Measurements from ENCODE around the gene LLGL2.

DNA sequence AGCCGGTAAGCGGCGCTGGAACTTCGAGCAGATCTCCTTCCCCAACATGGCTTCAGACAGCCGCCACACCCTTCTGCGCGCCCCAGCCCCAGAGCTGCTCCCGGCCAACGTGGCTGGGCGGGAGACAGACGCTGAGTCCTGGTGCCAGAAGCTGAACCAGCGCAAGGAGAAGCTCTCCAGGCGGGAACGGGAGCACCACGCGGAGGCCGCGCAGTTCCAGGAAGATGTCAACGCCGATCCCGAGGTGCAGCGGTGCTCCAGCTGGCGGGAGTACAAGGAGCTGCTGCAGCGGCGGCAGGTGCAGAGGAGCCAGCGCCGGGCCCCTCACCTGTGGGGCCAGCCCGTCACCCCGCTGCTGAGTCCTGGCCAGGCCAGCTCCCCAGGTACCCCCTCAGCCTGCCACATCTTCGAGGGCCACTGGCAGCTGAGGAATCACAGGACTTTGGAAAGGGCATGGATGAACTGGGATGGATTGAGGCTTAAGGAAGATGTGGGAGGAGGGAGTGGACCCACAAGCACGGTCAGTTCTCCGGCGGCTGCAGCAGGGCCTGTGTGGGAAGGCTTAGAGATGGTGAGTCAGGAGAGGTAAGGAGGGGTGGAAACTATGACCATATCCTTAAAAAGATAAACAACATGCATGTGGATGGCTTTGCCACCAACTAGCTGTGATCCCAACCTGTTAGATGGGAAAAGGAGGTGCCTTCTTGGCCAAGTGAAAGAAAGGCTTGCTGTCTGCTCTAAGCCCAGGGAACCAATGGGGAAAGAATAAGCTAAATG is 3.4 kb upstream of the LLGL2 start:
- TF ChIP-seq EZH2 (IDR thresholded peaks at IDR 0.05; ENCODE audit: borderline replicate concordance, low read length) (no peak), CTCF (conservative IDR thresholded peaks at IDR 0.05 in 1 of 2, IDR thresholded peaks at IDR 0.05 in 1 of 2; ENCODE audit: extremely low read depth in 1 of 2, insufficient read depth in 1 of 2, low read depth in 1 of 2, low read length in 2 of 2) (no peak)
